Loucy (cell line): ENCODE results near the gene OR51I2.

Experiments
- H2AFZ ChIP-seq: fragments of 200-600 bp; sonication (generic); 2 replicates; pipeline ENCODE4 v1.6.0; 2016; ENCODE audit warnings: antibody characterized with exemption, mild to moderate bottlenecking, low read length, moderate library complexity
- H3F3A ChIP-seq: fragments of 200-600 bp; 2 replicates; pipeline ENCODE4 v1.6.0; 2016; ENCODE audit warnings: antibody characterized with exemption, low read depth, mild to moderate bottlenecking
- H3K27me3 ChIP-seq: fragments of 200-600 bp; sonication (generic); 2 replicates; pipeline ENCODE4 v1.6.1; 2014; ENCODE audit warnings: low read length, mild to moderate bottlenecking; ENCODE audit not compliant: insufficient read depth, poor library complexity, severe bottlenecking
- H3K36me3 ChIP-seq: fragments of 200-600 bp; sonication (generic); 2 replicates; pipeline ENCODE4 v1.6.1; 2016; ENCODE audit warnings: low read length; ENCODE audit not compliant: insufficient read depth
- H3K4me1 ChIP-seq: fragments of 200-600 bp; sonication (generic); 2 replicates; pipeline ENCODE4 v1.5.1; 2014; ENCODE audit warnings: low read length, mild to moderate bottlenecking; ENCODE audit not compliant: insufficient read depth, poor library complexity, severe bottlenecking
- H3K4me2 ChIP-seq: fragments of 200-600 bp; sonication (generic); 2 replicates; pipeline ENCODE4 v1.6.0; 2014; ENCODE audit warnings: antibody characterized with exemption, low read length, low read depth, mild to moderate bottlenecking; ENCODE audit not compliant: poor library complexity, severe bottlenecking
- H3K4me3 ChIP-seq: fragments of 200-600 bp; sonication (generic); 2 replicates; pipeline ENCODE4 v1.5.1; 2014; ENCODE audit warnings: low read length, mild to moderate bottlenecking, mixed read lengths; ENCODE audit not compliant: poor library complexity, severe bottlenecking
- H3K79me2 ChIP-seq: fragments of 200-600 bp; sonication (generic); 2 replicates; pipeline ENCODE4 v1.6.1; 2014; ENCODE audit warnings: low read length; ENCODE audit not compliant: insufficient read depth
- H3K9ac ChIP-seq: fragments of 200-600 bp; sonication (generic); 2 replicates; pipeline ENCODE4 v1.6.0; 2014; ENCODE audit warnings: mild to moderate bottlenecking, low read depth, low read length, moderate library complexity; ENCODE audit not compliant: poor library complexity, severe bottlenecking
- H3K9me2 ChIP-seq: fragments of 200-600 bp; sonication (generic); replicated peaks from 2 replicates; pipeline ENCODE4 v1.6.1; 2016; ENCODE audit warnings: low read depth, low read length, mixed read lengths
- H3K9me3 ChIP-seq: fragments of 200-600 bp; sonication (generic); 2 replicates; pipeline ENCODE4 v1.6.1; 2014; ENCODE audit warnings: mild to moderate bottlenecking, antibody characterized with exemption, low read length, low read depth; ENCODE audit not compliant: insufficient read depth
- H4K20me1 ChIP-seq: fragments of 200-600 bp; sonication (generic); 2 replicates; pipeline ENCODE4 v1.6.0; 2014; ENCODE audit warnings: antibody characterized with exemption, low read length, mild to moderate bottlenecking; ENCODE audit not compliant: insufficient read depth, poor library complexity, severe bottlenecking
- CTCF ChIP-seq: fragments of 200-600 bp; sonication (generic); conservative IDR thresholded peaks from 2 replicates; pipeline ENCODE4 v1.5.1; 2014; ENCODE audit warnings: mild to moderate bottlenecking, antibody characterized with exemption, low read length
- EZH2phosphoT487 ChIP-seq: fragments of 200-600 bp; IDR thresholded peaks from 2 replicates; pipeline ENCODE4 v1.6.1; 2018; ENCODE audit warnings: antibody characterized with exemption, mild to moderate bottlenecking, moderate library complexity, borderline replicate concordance

OR51I2 gene

GRCh38 chr11:5489576-5490357 lies 40.6 kb downstream of the OR51I2 start:
- no peaks in the 10 kb centered on the region for H4K20me1 ChIP-seq
- TF ChIP-seq EZH2phosphoT487, result no peak
- TF ChIP-seq CTCF, result no peak

GRCh38 chr11:5499671-5500070 lies 50.5 kb downstream of the OR51I2 start:
- TF ChIP-seq EZH2phosphoT487 (no peak), CTCF (no peak)

More at GRCh38 chr11:5489576-5490357, 40.6 kb downstream of the OR51I2 start:
- Histone ChIP-seq H3K9ac (no peak overlapping the region), H3K9me2 (no peaks in the 10 kb centered on the region), H3K79me2 (no peaks in the 10 kb centered on the region), H3K4me2 (no peak overlapping the region), H3K27me3 (no peaks in the 10 kb centered on the region), H3F3A (no peaks in the 10 kb centered on the region), H3K9me3 (no peaks in the 10 kb centered on the region), H3K36me3 (no peaks in the 10 kb centered on the region), H2AFZ (no peak overlapping the region), H3K4me3 (no peak overlapping the region), H3K4me1 (no peaks in the 10 kb centered on the region)

GRCh38 chr11:5500393-5500801 lies 51.3 kb downstream of the OR51I2 start:
- Histone ChIP-seq H4K20me1 (no peaks in the 10 kb centered on the region), H3K79me2 (no peaks in the 10 kb centered on the region), H3K36me3 (no peaks in the 10 kb centered on the region), H2AFZ (no peak overlapping the region), H3K27me3 (no peaks in the 10 kb centered on the region), H3F3A (no peaks in the 10 kb centered on the region), H3K9me3 (no peaks in the 10 kb centered on the region), H3K4me1 (no peaks in the 10 kb centered on the region), H3K9ac (no peak overlapping the region), H3K4me2 (no peak overlapping the region), H3K9me2 (no peaks in the 10 kb centered on the region), H3K4me3 (no peak overlapping the region)
- no peak for TF ChIP-seq CTCF
- no peak for TF ChIP-seq EZH2phosphoT487

More at GRCh38 chr11:5499671-5500070, 50.5 kb downstream of the OR51I2 start:
- Histone ChIP-seq H3K4me1 (no peaks in the 10 kb centered on the region), H3K9me3 (no peaks in the 10 kb centered on the region), H3K4me3 (no peak overlapping the region), H4K20me1 (no peaks in the 10 kb centered on the region), H3K79me2 (no peaks in the 10 kb centered on the region), H3K27me3 (no peaks in the 10 kb centered on the region), H3K9me2 (no peaks in the 10 kb centered on the region), H3F3A (no peaks in the 10 kb centered on the region), H3K36me3 (no peaks in the 10 kb centered on the region), H3K4me2 (no peak overlapping the region), H2AFZ (no peak overlapping the region), H3K9ac (no peak overlapping the region)
